GF-D8 (cell line): ENCODE results near the gene NR2F2.

Experiments
- DNase-seq: peaks from one replicate; lab custom pipeline; 2025; lab: John Stamatoyannopoulos, UW

The NR2F2 gene

DNA sequence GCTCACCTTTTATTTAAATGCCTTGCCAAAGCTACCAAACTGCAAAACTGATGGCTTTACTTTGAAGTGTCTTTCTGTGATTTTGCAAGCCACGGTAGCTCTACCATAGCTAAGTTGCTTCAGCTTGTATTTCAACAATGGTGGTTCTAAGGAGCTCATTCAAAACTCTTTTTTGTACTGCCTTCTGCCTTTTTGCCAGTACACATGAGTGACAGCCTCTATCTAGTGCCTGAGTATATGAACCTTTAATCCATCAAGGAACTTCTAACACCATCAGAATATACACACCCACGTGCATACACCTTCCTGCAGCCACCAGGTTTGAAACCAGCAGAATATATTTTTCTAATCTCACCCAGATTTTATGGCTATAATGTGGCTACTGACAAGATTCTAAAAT, 10.4 kb upstream of the NR2F2 start:
- no peak for DNase-seq

DNA sequence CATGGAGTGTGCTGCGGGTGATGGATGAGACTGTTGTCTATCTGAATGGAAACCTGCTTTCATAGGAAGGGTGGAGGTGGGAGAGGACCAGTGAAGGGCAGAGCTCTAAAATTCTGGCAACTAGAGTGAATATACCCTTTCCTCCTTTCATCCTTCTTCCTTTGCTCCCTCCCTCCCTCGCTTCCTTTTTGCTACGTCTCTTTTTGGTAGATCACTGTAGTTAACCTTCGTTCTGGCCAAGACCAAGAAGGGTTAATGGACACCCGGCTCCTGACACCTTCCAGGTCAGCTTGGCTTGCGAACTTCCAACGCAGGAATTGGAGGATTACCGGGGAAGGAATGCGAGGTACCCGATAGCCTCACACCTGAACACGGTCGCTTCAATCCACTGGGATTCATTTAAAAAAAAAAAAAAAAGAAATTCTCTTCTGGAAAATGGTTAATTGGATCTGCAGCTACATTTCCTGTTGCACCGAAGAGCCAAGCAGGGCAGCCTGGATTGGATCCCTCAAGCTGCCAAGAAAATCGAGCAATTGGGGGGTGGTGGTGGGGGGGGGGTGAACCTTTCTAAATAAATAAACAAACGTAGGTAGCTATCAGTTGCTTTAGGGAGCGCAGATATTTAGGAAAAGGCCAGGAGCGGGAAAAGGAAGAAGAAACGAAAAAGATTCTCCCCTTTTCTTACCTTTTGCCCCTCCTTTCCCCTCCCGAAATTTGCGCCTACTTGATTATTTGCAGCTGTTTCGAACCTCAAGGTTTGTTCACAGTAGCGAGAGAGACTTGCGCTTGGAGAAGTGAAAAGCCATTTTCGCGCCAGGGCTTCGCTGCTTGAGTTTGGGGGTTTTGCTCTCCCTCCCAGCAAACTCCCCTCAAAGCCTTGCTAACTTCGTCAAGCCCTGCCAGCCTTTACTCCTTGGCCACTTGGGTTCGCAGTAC, 9.5 kb upstream of the NR2F2 start:
- no peak for DNase-seq

DNA sequence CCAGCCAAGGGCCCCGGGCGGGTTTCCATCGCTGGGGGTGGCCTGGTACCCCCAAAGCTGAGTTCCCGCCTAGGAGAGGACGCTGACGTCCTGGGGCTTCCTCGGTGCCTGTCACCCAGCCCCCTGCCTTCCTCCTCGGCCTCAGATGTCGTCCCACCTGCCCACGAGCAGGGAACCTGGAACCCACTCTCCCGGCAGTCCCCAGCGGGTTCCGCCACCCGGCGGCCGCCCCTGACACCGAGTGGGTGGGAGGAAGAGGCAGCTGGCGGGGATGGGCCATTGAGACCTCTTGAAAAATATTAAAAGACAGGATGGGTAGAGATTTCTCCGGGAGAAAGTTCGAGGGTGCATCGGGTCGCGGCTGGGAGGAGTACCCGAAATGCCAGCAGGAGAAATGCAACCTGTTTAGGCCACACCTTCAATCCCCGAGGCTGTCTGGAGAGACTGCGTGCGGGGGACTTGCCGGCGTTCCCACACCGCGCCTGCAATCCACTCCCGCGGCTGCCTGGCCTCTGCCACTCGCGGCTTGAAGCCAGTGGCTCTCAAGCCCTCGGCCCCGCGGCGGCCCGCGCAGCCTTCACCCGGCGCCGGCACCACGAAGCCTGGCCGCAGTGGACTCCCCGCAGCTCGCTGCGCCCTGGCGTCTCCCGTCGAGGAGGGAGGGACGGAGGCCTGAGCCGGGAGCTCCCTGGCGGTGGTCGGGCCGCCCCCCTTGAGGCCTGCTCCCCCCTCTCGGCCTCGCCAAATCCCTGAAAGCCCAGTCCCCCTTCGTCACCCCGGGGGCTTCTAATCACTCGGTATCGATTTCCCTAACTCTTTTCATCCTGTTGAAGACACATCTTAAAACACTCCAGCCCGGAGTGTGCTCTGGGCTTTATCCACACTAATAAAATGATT, 8.6 kb upstream of the NR2F2 start:
- no peak for DNase-seq

- no peak for DNase-seq
Observed at GRCh38 chr15:96322536-96323318, 7.8 kb upstream of the NR2F2 start.

DNA sequence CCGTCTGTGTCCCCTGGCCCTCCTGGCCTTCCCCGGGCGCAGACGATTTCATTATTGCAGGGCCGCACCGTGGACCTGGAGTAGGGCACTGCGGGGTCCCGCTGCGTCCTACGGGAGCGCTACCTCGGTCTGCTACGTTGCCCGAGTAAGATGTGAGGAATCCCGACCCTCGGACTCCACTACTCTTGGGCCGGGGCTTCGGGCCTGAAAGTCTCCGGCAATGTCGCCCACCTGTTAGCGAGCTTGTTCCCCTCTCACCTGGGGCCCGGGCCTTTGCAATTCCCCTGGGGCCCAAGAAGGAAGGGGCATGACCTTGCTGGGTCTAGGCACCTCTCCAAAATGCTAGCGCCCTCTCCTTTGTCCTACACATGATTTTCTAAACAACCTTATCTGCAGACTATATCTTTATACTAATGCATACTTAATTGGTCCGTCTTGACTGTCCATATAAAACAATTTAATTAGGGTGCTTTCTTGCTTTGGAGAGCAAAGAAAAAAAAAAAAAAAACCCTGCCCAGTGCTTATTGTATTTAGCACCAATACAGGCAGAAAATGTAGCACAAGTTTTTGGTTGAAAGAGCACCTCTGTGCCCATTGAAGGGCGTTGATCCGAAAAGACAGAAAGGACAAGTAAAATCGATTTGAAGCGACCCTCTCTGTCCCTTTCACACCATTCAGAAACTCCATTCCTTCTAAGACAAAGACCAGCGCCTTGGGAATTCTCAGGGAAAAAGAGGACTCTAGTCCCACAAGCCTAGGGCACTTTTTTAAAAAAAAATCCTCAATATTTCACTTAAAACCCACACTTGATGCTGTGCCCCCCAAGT, 7.0 kb upstream of the NR2F2 start:
- no peak for DNase-seq

DNA sequence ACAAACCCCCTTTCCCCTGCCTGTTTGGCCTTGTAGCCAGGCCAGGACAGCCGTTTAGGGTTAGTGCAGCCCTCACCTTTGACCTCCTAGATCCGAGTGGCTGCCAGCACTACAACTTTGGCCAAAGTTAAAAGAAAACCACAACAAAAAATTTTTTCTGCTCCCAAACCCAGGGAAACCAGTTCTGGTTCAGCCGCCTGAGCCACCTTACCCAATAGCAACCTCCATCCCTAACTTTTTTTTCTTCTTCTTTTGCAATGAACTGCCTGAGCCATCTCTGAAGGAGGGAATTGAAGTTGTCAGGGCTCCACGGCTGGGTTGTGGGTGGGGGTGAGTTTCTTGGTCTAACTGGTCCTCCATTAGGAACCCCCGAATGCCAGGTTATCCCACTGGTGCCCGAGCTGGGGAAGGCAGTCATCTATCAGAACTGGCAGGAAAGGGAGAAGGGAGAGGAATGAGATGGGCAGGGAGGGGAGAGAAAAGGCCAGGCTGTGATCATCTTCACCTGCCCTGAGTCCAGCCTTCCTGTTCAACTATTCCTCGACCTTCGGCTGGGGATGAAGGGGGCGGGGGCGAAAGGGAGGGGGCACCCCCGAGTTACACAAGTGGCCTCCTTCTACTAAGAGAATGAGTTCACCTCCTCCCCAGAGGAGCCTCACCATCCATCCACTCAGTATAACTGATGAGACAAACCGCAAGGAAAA, 6.2 kb upstream of the NR2F2 start:
- no peak for DNase-seq

DNA sequence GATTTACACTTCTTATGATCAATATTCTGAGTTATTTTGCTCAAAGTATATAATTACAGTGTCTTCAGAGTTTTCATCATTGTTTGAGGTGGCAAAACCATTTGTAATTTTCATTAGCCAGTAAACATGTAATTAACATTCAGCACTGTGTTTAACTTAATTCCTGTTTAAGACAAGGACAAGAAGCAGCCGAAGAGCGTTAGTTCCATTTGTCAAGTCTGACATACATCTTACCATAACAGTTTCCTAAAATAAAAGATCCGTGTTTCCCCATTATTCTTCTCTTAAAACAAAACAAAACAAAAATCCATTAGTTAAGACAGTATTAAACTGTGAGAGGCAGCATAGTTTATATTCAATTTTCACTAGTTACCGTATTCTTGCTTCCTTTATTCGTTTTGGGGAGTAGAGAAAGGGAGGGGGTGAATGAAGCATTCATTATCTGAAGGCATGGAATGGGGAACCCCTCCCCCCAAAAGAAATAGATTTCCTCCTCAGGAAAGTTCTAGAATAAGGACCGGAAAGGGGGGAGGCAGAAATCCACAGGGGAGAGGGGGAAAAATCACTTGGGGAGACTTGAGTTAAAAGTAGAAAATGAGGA, 5.5 kb upstream of the NR2F2 start:
- no peak for DNase-seq

DNA sequence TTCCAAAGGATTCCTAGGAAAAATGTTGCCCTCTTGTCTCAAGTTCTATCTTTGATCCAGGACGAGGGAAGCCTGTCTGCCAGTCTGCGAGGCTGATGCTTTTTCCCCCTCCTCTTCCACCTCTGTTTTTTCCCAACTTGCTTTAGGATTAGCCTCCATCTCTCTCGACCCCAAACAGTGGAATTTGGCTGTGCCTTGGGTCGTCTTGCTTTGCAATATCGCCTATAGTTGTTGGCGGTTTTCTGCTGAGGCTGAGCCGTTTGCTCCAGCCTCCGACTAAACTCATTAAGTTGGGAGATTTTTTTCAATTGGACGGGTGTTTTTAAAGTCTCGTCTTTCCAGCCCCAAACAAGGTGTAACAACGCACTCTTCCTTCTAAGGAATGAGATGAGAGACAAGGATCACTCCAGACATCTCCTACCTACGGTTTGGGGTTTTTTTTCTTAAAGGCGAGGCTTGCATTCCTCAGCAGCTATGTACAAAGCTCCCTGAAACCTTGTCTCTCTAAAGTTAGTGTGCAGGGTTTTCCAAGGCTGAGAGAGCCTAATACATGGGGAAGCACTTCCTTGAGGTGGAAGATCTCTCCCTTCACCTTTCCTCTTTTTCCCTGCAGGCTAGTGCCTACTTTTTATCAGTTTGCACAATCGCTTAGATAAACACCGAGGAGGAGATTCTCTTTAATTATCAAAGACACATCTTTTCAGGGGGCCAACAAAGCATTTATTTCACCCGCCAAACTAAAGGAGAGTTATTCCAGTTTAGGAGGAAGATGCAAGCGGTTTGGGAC, 4.8 kb upstream of the NR2F2 start:
- DNase-seq, result no peak

- DNase-seq, result no peak
Observed at GRCh38 chr15:96326328-96327154, 4.0 kb upstream of the NR2F2 start.

- DNase-seq, result no peak
Observed at GRCh38 chr15:96327155-96327741, 3.3 kb upstream of the NR2F2 start.

DNA sequence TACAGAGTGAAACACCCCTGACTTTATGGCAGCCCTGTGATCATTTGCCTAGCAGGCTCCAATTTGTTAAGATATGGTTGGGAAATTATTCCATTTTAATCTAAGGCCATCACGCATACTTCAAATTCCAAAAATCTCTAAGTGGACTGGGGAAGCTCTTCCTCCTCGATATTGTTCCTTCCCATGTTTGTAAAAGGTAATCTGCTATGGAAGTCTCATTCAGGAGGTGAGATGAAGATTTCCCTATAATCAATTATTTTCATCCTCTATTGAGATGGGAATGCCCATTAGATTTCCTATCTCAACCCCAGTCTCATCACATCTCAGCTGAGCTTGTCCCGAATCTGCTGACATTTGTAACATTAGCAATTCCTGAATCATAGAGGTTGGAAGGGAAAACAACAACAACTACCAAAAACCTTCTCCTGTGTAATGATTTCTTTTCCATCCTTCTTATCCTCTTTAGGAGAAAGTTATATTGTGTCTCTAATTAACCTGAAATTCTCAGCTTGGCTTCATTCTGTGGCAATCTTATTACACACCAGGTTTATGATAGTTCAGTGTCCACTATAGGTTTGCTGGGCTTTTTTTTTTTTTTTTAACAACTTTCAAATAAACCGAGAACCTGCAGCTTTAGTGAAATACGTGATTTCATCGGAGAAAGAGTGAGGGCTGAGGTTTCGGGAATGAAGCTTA, 2.2 kb upstream of the NR2F2 start:
- no peak for DNase-seq

- DNase-seq, result no peak
Observed at GRCh38 chr15:96328877-96329195, 1.7 kb upstream of the NR2F2 start.

DNA sequence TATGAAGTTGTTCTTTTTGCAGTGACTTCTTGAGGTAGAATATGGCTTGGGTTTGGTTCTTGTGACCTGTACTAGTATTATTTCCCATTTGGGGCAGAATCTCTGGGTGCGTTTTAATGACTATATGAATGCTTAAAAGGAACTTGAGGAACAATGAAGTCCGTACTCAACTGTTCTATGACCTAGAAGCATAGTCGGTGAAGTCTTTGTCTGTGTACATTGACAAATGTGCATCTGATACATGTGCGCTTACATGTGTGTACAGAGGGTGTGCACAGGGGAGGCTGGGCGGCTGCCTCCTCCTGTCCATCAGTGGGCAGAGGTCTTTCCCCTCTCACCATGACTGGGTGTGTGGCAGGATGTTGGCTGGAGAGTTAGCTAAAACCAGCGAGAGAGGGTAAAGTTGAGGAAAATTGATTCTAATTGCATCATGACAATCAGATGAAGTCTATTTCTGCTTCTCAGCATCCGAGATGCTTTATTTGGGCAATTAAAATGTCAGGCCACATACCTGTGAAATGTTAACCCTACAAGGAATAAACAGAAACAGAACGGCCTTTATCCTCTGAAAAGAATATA, 1.0 kb upstream of the NR2F2 start:
- DNase-seq, result no peak

DNA sequence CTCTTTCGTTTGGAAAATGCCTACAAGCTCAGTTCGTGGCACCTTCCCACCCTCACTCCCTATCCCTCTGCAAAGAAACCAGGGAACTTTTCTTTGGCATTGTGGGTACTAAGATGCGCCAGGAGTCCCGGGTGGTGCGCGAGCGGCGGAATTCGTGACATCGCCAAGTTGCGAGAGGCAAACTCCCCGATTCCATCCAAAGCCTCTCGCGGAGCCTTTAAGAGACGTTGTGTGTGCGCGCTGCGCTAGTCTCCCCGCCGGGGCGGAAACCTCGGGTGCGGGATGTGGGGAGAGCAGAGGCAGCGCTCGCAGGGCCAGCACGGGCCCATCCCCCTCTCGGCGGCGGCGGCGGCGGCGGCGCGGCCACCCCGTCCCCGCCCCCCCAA, 443 bp upstream of the NR2F2 start:
- DNase-seq, result no peak

GRCh38 chr15:96331144-96331944, 844 bp downstream of the NR2F2 start:
- DNase-seq, result no peak

- DNase-seq, result no peak
Observed at GRCh38 chr15:96331945-96332636, 1.6 kb downstream of the NR2F2 start.
